Activated CD4-positive, alpha-beta T cell treated with anti-CD3 and anti-CD28 coated beads, Interleukin-2, amount 50 U/mL, for 4 hours (primary cell): ENCODE results near the gene ANKRD11.

Experiments
- DNase-seq, 2 experiments: peaks; one replicate each; pipeline ENCODE4 v3.0.0-alpha.2; 2020

Gene ANKRD11

GRCh38 chr16:89506113-89506504 lies 15.7 kb upstream of the ANKRD11 start:
- DNase-seq, result no peak

GRCh38 chr16:89505204-89506112 lies 15.1 kb upstream of the ANKRD11 start:
- peak; percentile 87 to 89 for DNase-seq

GRCh38 chr16:89504091-89504490 lies 13.7 kb upstream of the ANKRD11 start:
- no peak for DNase-seq

DNA sequence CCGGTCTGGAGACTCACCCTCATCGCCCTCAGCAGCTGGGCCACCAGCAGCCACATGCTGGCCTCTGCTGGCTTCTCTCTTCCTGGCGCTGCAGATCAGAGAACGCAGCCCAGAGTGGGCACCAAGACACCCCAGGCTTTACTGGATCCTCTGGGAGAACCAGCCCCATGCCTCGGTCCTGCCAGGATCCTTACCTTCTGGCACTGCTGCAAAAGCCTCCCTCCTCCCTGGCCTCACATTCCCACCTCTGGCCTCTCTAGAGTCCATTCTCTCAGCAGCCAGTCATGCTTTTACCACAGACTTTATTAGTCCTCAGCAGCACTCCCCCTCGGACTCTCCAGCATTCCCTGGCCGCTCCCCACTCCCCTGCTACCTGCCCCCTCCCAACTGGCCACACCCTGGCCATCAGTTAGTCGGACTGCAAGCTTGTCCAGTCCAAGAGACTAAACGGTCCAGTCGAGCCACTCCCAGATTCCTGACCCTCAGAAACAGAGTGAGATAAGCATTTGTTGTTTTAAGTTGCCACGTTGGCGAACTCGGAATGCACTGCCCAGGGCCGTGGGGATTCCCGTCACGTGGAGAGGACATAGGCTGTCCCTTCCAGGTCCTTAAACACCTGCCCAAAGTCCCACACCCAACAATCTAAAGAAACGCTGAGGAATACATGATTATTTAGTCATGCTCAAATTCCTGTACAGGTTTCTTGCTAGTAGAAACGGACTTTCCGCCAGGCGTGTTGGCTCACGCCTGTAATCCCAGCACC lies 11.9 kb upstream of the ANKRD11 start:
- no peak for DNase-seq

- no peak for DNase-seq
Observed at GRCh38 chr16:89499767-89500166, 9.4 kb upstream of the ANKRD11 start.

GRCh38 chr16:89498839-89499238 lies 8.5 kb upstream of the ANKRD11 start:
- DNase-seq, result no peak

DNA sequence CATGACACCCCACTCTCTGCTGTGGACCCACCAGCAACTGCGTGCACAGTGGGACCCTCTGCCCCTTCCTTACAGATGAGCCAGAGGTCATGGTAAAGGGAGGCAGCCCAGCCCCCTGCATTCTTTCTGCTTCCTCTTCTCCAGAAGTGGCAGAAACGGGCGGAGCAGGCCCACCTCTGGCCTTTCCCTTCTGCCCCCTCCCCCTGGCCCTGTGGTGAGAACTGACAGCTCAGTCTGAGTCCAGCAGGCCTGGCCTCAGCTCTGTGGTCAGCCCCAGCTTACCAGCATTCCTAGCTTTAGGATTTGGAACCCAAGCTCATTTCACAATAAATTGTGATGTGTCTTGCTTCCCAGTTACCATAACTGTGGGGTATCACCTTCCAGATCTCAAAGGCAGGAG lies 4.8 kb upstream of the ANKRD11 start:
- no peak for DNase-seq

GRCh38 chr16:89493776-89494175 lies 3.4 kb upstream of the ANKRD11 start:
- DNase-seq, result no peak

DNA sequence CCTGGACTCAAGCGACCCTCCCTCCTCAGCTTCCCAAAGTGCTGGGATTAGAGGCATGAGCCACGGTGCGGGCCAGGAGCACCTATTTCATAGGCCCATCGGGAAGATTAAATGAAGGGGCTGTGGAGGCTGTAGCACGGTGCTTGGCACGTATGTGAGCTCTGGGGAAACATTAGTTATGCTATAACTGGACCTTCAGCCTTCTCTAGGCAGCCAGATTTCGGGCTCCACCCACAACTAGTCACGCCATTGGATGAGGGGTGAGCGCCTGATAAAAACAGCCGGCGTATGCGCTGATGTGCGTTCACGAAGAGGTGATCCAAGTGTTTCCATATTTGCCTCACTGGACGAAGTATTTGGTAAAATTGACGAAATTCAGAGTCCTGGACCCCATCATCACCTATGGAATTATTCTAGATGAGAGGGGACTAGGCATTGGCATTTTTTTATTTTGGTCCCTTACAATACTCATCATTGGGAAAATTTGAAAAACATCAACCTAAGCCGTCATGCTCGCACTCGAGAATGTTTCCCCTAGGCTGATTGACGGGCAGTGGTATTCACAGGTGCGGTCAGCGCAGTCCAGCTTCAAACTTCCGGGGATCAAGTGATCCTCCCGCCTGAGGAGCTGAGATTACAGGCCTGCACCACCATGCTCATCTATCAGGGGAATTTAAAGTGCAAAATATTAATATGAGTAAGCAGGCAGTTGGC lies 1.8 kb upstream of the ANKRD11 start:
- no peak for DNase-seq

GRCh38 chr16:89491238-89491869 lies 993 bp upstream of the ANKRD11 start:
- DNase-seq, result no peak

GRCh38 chr16:89489898-89490438 lies 393 bp downstream of the ANKRD11 start:
- no peak for DNase-seq

DNA sequence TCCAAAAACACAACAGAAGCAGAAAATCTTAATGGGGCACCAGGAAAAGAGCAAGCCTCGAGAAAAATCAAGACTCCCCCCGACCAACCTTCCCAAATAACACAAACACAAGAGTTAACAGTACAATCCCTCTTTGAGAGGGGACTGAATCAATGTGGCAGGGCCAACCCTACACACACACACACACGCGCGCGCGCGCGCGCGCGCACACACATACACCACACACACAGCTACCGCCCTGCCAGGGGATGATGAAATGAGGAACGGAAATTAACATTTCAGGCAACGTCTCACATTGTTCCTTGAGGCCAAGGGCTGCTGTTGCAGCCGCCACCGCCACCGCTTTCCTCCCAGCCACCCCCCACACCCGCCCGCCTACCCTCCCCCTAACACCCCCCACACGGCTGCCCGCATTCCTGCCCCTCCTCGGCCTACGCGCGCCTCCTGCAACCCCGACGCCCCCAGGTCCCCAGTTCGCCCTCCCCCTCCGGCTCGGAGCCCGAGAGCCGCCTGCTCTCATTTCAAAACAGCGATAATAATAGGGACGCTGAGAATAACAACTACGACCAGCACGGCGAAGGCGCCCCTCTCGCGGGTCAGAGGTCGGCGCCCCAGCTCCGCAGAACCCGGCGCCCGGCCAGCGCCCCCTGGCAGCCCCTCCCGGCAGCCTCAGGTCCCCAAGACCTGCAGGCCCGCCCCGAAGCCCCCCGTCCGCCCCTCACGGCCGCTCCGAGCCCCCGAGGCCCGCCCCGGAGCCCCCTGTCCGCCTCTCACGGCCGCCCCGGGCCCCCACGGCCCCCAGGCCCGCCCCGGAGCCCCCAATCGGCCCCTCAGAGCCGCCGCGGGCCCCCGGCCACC lies 1.1 kb downstream of the ANKRD11 start:
- peak; percentile 81 to 88 for DNase-seq

- DNase-seq, result no peak
Observed at GRCh38 chr16:89485701-89486246, 4.6 kb downstream of the ANKRD11 start.

- no peak for DNase-seq
Observed at GRCh38 chr16:89484923-89485679, 5.3 kb downstream of the ANKRD11 start.

GRCh38 chr16:89484041-89484501 lies 6.3 kb downstream of the ANKRD11 start:
- no peak for DNase-seq

DNA sequence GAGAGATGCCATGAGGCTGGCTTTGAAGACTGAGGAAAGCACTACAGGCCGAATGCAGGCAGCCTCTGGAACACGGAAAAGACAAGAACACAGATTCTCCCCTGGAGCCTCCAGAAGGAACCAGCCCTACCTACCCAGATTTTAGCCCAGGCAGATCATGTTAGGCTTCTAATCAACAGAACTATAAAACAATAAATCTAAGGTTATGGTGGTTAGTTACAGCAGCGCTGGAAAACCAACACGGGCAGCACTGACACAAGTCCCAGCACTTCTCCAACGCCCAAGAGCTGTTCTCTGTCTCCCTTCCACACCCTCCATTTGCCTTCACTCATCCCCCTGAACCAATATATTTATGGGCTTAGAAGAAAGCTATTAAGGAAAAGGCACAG lies 7.5 kb downstream of the ANKRD11 start:
- no peak for DNase-seq

DNA sequence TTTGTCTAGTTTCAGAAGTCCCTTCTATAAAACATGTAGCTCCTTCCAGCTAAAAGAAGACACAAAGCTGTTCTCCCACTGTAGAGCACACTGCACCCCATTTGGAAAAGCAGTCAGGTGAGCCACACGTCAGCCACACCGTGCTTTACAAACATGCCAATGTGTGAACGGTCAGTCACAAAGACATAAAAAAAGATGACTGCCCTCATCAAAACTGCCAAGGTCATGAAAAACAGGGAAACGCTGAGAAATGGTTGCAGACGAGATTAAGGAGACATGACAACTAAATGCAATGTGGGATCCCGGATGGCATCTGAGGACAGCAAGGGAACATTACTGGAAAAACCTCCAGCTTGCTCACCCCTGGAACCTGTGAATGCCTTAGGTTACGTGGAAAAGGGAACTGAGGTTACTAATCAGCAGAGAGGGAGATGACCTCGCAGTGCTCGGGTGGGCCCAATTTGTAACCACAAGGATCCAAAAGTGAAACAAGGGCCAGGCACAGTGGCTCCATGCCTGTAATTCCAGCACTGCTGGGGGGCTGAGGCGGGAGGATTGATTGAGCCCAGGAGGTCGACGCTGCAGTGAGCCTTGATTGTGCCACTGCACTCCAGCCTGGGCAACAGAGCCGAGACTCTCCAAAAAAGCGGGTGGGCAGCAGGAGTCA lies 8.1 kb downstream of the ANKRD11 start:
- DNase-seq, result no peak

DNA sequence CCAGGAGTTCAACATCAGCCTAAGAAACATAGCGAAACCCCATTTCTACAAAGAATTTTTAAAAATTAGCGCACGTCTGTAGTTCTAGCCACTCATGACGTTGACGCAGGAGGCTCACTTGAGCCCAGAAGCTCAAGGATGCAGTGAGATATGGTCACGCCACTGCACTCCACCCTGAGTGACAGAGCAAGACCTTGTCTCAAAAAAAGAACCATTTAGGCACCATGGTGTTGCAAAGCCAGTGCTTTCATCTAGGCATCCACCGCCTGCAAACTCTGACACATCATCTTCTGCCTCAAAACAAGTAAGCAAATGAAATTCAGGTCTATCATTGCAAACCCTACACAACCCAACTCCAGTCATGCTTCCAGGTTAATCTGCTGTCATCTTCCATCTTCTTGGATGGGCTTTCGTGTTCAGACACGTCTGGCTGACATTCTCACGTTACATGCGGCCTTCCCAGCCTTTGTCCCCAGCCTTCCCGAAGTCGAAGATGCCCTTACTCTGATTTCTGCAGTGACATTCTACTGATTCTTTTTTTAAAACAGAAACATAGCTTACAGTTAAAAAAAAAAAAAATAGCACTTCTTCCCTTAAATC lies 8.9 kb downstream of the ANKRD11 start:
- no peak for DNase-seq

DNA sequence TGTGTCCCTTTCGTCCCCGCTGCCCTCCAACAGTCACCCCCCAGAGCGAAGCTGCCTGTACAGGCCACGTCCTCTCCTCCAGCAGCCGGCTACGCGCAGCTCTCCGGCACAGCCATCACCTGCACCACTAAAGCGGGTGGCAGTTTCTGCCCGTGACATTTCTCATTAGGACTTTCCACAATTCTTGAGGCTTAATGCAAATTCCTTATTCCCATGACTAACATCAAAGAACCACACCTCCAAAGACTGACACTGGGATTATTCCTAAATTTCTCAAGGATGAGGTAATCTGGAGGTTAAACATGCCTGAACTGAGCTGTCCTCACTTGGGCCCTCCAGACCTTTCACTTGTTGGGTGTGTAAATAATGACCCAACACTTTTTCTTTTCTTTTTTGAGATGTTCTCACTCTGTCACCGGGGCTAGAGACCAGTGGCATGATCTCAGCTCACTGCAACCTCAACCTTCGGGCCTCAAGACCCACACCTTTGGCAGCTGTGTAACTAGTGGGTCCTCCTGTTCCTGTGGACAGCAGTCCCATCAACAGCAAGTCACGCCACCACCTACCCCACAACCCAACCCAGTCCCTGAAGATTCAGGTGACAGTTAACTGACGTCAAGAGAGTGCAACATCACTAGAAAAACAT lies 11.7 kb downstream of the ANKRD11 start:
- no peak for DNase-seq
